Transverse colon (tissue), 4 donors: ENCODE data around the gene DLG5. TPM values are rescaled to one million over a fixed set of nuclear protein-coding genes. Genes with fewer than 3 reads are reported as not detected.

Experiments
- DNase-seq: peaks from one replicate; pipeline ENCODE4 v3.0.0-alpha.2; 2019
- H3K27ac ChIP-seq, 4 donors: fragments of 200-600 bp; sonication (generic); 2 replicates each; pipeline ENCODE4 v1.5.1; 2016 to 2018; ENCODE audit warnings: inconsistent platforms in 4 of 4
- H3K27me3 ChIP-seq: fragments of 200-600 bp; sonication (generic); 2 replicates; pipeline ENCODE4 v1.5.1; 2017; ENCODE audit warnings: inconsistent platforms
- H3K36me3 ChIP-seq, 4 donors: fragments of 200-600 bp; sonication (generic); 2 replicates each; pipeline ENCODE4 v1.5.1; 2017 to 2019; ENCODE audit warnings: inconsistent platforms in 4 of 4
- H3K4me1 ChIP-seq, 4 donors: fragments of 200-600 bp; sonication (generic); 2 replicates each; pipeline ENCODE4 v1.5.1; 2017 to 2020; ENCODE audit warnings: inconsistent platforms in 4 of 4
- H3K4me3 ChIP-seq, 4 donors: fragments of 200-600 bp; sonication (generic); 1 replicate in 1 of 4; 2 replicates in 3 of 4; pipeline versions ENCODE4 v1.5.1 to v1.6.1; 2017 to 2019; ENCODE audit warnings: inconsistent platforms in 4 of 4
- H3K9me3 ChIP-seq, 2 donors: fragments of 200-600 bp; sonication (generic); 2 replicates each; pipeline ENCODE4 v1.5.1; 2017 to 2019; ENCODE audit warnings: inconsistent platforms in 2 of 2
- CTCF ChIP-seq, 5 experiments: fragments of 200-600 bp in 3 of 5; fragments of 450-650 bp in 2 of 5; sonication (generic) in 3 of 5; IDR thresholded peaks; 1 replicate in 2 of 5; 2 replicates in 3 of 5; pipeline ENCODE4 v1.5.1; 2016 to 2017; ENCODE audit warnings: antibody characterized with exemption in 5 of 5, inconsistent platforms in 3 of 5, mild to moderate bottlenecking in 2 of 5, moderate library complexity in 1 of 5
- EP300 ChIP-seq: sonication (generic); formaldehyde crosslinking; IDR thresholded peaks from one replicate; pipeline ENCODE4 v1.6.1; 2017; ENCODE audit warnings: antibody characterized with exemption, low read depth
- POLR2A ChIP-seq: fragments of 450-650 bp; IDR thresholded peaks from one replicate; pipeline ENCODE4 v1.6.1; 2016; ENCODE audit warnings: antibody characterized with exemption, mild to moderate bottlenecking, moderate library complexity
- POLR2AphosphoS5 ChIP-seq, 3 donors: sonication (generic); formaldehyde crosslinking; IDR thresholded peaks; one replicate each; pipeline ENCODE4 v1.6.1; 2016; ENCODE audit warnings: antibody characterized with exemption in 3 of 3
- WGBS, 2 donors: methylation state at CpG; one replicate each; pipeline ENCODE4 v1.1.5; 2018; ENCODE audit warnings: low coverage in 1 of 2; 5-methylcytosine and 5-hydroxymethylcytosine counted together
- in situ Hi-C, 4 donors: fragments of 200-750 bp; cut with MboI; loops; one replicate each; pipeline versions ENCODE4 v1.15.0 to v1.15.1; 2017; ENCODE audit warnings: low sequenced_read_pairs in 3 of 4, low pct_ligation_motif_present in 1 of 4, low pct_unique_long_range_greater_than_20kb in 1 of 4
- intact Hi-C: fragments of 100-400 bp; cut with DNase I; formaldehyde crosslinking; loops from one replicate; pipeline ENCODE4 v1.15.1; 2023; ENCODE audit warnings: low total_unique reads
- total RNA-seq, 4 donors: library from RNA; depleted of rRNA; stranded (reverse); fragments of >200 nt; gene quantifications; one replicate each; pipeline ENCODE4 v1.1.0, GENCODE V29; 2016

Gene DLG5
- total RNA-seq, 4 donors from 2014 or later, result 31.4 to 90.1 (median 44.6) TPM

GRCh38 chr10:77879710-77880109, 46.8 kb downstream of the DLG5 start:
- H3K27ac ChIP-seq, result no peak overlapping the region
- H3K9me3 ChIP-seq, result no peaks in the 10 kb centered on the region
- no peak overlapping the region for H3K4me3 ChIP-seq
- no peak for DNase-seq
- in situ Hi-C loops (no loop called here), intact Hi-C loops (no loop called here)
- TF ChIP-seq POLR2AphosphoS5 (IDR thresholded peaks at IDR 0.05) (no peak), POLR2A (no peak)
- no peaks in the 10 kb centered on the region for H3K36me3 ChIP-seq
- peaks cover 5 to 16% (median 10%) of the 10 kb centered on the region in 4 donors for H3K4me1 ChIP-seq
- H3K27me3 ChIP-seq, result no peaks in the 10 kb centered on the region
- WGBS, 2 donors, result 84 to 91% methylated on average over 3 of the region's 3 CpGs

GRCh38 chr10:77879065-77879464, 47.5 kb downstream of the DLG5 start:
- no peak for TF ChIP-seq EP300
- no peak for TF ChIP-seq POLR2AphosphoS5 (IDR thresholded peaks at IDR 0.05)
- no peak for TF ChIP-seq CTCF (IDR thresholded peaks at IDR 0.05)
- TF ChIP-seq POLR2A, result no peak
- H3K36me3 ChIP-seq, result no peaks in the 10 kb centered on the region
- 96 to 98% methylated on average over 3 to 4 of the region's 4 CpGs for WGBS, 2 donors
- H3K4me3 ChIP-seq, result no peak overlapping the region
- H3K9me3 ChIP-seq, result no peaks in the 10 kb centered on the region
- peaks cover 11 to 19% (median 15%) of the 10 kb centered on the region in 4 donors for H3K4me1 ChIP-seq
- H3K27ac ChIP-seq, result peak overlapping the region in 1 of 4 donors; percentile 59
- H3K27me3 ChIP-seq, result no peaks in the 10 kb centered on the region
- in situ Hi-C loops (no loop called here), intact Hi-C loops (no loop called here)
- no peak for DNase-seq

- peak; percentile 34 for DNase-seq
- intact Hi-C loops (no loop called here), in situ Hi-C loops (no loop called here)
- peaks cover 19 to 33% (median 27%) of the 10 kb centered on the region in 4 donors for H3K4me1 ChIP-seq
- WGBS, 2 donors, result 51 to 70% methylated on average over 2 to 16 of the region's 16 CpGs
- H3K4me3 ChIP-seq, result no peak overlapping the region
- no peaks in the 10 kb centered on the region for H3K27me3 ChIP-seq
- no peaks in the 10 kb centered on the region for H3K9me3 ChIP-seq
- peak overlapping the region; percentile 1 to 59 (median 32) for H3K27ac ChIP-seq
- no peaks in the 10 kb centered on the region for H3K36me3 ChIP-seq
- TF ChIP-seq EP300 (no peak), CTCF (IDR thresholded peaks at IDR 0.05) (no peak), POLR2AphosphoS5 (IDR thresholded peaks at IDR 0.05) (no peak), POLR2A (no peak)
These were observed 48.9 kb downstream of the DLG5 start for GRCh38 chr10:77877441-77878344.

- no peak for DNase-seq
- in situ Hi-C loops, result no loop called here
- Histone ChIP-seq H3K36me3 (no peaks in the 10 kb centered on the region), H3K9me3 (no peaks in the 10 kb centered on the region), H3K4me1 (peaks cover 21 to 39% (median 28%) of the 10 kb centered on the region in 4 donors), H3K27ac (peak overlapping the region in 3 of 4 donors; percentile 75 to 82 (median 79)), H3K4me3 (no peak overlapping the region), H3K27me3 (no peaks in the 10 kb centered on the region)
- 94 to 100% methylated on average over 2 to 5 of the region's 5 CpGs for WGBS, 2 donors
- TF ChIP-seq POLR2A, result no peak
- TF ChIP-seq POLR2AphosphoS5 (IDR thresholded peaks at IDR 0.05), result no peak
- TF ChIP-seq CTCF (IDR thresholded peaks at IDR 0.05), result no peak
- TF ChIP-seq EP300, result no peak
- intact Hi-C loops, result no loop called here
These were observed 50.8 kb downstream of the DLG5 start for GRCh38 chr10:77875730-77876129.
